GM18520 (cell line): ENCODE measurements around the gene CAST.
"Not testable (repeated sequence)": the region's sequence is repeated elsewhere in the genome, so short reads cannot be mapped to it uniquely, and the experiment has no call there.

Experiments used
- ATAC-seq: cut with Tn5 transposase; IDR thresholded peaks from one replicate; pipeline ENCODE4 v1.9.1; 2021; ENCODE audit not compliant: unreplicated experiment

The CAST gene, protein sequence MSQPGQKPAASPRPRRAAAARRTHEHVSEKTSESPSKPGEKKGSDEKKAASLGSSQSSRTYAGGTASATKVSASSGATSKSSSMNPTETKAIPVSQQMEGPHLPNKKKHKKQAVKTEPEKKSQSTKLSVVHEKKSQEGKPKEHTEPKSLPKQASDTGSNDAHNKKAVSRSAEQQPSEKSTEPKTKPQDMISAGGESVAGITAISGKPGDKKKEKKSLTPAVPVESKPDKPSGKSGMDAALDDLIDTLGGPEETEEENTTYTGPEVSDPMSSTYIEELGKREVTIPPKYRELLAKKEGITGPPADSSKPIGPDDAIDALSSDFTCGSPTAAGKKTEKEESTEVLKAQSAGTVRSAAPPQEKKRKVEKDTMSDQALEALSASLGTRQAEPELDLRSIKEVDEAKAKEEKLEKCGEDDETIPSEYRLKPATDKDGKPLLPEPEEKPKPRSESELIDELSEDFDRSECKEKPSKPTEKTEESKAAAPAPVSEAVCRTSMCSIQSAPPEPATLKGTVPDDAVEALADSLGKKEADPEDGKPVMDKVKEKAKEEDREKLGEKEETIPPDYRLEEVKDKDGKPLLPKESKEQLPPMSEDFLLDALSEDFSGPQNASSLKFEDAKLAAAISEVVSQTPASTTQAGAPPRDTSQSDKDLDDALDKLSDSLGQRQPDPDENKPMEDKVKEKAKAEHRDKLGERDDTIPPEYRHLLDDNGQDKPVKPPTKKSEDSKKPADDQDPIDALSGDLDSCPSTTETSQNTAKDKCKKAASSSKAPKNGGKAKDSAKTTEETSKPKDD

DNA sequence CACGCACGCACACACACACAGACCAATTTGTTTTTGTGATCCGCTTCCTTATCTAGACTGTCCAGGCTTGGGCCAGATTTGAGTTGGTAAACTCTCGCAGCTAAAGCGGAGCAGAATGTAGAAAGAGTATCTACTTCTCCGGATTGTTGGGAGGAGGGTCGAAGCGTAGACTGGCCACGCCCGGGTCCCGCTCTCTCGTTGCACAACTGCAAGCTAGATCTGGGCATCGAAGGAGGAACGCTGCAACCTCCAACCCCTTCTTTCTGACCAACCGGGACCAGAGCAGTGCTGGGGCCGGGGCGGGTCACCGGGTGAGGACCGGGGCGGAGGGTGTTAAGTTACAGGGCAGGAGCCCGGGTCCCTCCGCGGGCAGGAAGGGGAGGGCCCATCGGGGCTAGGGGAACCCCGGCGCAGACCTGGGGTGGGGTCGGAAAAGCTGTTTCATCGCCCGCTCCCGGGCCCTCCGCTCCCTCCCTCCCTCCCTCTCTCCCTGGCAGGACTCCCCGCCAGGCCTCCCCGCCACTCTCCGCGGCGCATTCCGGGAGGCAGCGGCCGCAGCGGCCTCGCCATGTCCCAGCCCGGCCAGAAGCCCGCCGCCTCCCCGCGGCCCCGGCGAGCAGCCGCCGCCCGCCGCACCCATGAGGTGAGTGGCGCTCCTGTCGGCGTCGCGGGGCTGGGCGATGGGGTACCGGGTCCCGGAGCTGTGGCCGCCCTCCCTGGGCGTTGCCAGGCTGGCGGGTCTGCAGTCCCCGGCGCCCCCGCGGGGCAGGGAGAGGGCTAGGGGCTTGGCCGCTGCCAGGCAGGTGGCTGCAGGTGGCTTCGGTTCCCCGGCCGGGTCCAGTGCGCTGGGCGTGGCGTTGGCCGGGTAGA, at the start of gene CAST:
TSS of gene CAST (plus strand) at position 522 of the 870 bp plus-strand sequence. CDS start at position 569, 47 bp downstream.
- ATAC-seq = peak; percentile 39

DNA sequence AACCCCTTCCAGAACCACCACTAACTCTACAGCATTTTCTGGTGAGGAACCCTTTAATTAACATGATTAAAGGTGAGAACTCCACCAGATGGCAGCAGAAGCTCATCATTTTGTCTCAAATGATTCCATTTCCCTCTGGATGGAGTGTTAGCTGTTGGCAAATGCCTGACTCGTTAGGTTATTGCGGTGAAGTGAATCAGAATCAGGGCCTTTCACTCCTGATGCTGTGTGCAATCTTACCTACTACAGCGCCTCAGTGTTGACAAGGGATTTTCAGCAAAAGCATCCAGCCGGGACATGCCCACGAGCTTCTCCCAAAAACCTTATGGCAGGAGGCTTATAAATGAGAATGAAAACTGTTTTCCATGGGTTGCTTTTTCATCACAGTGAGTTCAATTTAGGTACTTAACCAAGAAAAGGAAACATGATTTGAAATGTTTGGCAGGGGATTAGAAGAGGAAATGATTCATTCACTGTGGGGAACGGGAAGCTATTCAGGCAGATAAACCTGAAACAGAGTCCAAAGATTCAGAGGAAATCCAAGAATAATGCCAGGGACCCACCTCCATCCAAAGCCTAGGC, 48.0 kb upstream of the CAST start:
- no peak for ATAC-seq

DNA sequence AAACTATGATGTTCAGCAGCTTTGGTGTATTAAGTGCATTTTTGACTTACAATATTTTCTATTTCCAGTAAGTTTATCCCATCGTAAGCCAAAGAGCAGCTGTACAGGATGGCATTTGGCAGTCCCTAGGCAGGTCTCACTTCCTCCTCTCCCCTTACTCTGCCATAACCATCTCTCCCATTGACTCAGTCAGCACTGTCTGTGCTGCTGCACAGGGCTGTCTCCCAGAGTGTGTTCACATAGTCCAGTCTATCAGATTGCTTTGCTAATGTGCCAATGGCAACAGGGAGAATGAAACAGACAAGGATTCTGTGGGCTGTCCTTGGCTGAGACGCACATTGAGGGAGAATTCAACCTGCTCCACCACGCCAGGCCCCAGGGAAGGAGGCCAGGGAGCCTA, 47.0 kb upstream of the CAST start:
- no peak for ATAC-seq

DNA sequence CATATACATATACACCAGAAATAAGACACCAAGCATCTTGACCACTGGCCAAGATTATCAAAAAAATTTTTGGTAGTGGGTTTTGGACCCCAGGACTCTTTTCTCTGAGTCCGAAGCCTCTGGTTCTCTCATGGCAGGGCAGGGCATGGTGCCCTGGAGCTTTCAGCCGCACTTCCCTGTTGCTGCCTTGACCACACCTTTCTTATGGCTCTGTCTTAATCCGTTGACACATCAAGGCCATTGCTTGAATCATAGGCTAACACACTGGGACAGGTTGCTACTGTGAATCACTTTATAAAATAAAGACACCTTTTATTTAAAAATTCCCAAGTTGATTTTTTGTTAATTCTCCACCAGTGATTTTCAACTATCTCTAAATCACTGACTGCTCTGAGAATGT, 45.4 kb upstream of the CAST start:
- no peak for ATAC-seq

DNA sequence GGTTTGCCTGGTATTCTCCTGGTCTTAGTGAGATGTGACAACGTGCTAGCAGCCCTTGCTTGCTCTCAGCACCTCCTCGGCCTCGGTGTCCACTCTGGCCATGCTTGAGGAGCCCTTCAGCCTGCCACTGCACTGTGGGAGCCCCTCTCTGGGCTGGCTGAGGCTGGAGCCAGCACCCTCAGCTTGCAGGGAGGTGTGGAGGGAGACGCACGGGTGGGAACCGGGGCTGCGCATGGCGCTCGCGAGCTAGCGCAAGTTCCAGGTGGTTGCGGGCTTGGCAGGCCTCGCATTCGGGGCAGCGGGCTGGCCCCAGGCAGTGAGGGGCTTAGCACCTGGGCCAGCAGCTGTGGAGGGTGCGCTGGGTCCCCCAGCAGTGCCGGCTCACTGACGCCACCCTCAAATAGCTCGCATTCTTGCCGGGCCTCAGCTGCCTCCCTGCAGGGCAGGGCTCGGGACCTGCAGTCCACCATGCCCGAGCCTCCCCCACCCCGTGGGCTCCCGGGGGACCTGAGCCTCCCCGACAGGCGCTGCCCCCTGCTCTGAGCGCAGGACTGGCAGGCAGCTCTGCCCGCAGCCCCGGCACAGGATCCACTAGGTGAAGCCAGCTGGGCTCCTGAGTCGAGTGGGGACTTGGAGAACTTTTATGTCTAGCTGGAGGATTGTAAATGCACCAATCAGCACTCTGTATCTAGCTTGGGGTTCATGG, 43.7 kb upstream of the CAST start:
- ATAC-seq = not testable (repeated sequence)

DNA sequence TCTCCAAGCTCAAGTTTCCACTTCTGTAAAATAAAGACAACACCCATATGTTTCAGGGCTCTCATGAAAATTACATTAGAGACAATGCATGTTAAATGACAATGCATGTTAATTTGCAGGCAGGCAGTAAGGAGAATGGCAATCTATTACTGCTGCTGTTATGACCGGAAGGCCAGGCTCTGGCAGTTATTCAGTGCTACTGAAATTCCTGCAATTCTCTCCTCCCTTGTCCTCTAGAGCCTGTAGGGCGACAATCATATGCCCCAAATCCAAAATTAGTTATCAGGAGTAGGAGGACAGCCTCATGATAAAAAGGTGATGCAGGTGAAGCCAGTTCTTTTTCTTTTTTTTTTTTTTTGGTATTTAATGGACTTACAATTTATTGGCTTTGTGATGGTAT, 42.2 kb upstream of the CAST start:
- ATAC-seq = no peak

DNA sequence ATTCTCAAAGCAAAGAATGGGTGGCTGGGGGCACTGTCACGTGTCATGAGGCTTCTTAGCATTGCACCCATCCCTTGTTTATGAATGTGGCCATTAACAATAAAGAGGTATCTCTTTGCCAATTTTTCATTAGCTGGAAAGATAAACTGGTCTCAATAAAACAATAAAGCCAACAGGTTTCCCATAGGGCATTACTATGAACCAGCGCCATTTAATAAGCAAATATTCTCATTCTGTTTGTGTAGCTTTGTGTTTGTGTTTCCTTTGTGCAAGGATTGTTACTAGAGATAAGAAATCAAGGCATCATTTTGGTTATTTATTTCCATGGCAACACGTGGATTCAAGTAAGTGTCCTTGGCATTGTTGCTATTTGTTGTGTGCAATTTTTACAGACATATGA, 37.6 kb upstream of the CAST start:
- ATAC-seq = no peak

DNA sequence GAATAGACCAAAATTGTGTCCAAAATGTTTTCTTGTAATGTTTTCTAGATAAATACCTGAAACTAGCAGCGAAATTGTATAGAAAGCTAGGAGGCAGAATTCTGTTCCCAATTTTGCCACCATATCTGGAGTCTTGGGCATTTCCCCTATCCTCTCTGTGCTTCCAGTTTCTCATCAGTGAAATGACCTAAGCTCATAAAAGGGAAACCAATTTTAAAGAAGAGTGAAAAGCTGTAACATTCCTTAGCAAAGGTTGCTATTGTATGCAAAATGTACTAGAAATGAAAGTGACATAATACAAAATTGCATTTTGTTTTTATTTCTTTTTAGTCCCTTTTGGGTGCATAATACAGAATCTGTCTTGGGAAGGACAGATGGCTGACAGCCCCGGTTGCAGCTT, 36.8 kb upstream of the CAST start:
- ATAC-seq = no peak

DNA sequence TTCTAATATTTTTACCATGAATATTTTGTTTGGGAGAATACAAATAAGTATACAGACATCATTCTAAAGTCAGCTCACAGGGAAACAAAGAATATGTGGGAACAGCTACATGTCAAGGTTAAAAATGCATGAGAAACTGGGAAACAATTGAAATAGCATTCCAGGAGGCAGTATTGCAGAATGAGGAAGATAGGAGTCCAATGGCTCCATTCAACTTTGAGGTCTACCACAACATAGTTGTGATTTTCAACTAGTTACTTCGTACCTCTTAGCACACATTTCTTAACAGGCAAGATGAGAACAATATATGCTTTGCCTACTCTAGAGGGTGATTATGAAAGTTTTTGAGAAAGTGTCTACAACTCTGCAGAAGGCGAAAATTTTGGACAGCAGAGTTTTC, 35.2 kb upstream of the CAST start:
- no peak for ATAC-seq

DNA sequence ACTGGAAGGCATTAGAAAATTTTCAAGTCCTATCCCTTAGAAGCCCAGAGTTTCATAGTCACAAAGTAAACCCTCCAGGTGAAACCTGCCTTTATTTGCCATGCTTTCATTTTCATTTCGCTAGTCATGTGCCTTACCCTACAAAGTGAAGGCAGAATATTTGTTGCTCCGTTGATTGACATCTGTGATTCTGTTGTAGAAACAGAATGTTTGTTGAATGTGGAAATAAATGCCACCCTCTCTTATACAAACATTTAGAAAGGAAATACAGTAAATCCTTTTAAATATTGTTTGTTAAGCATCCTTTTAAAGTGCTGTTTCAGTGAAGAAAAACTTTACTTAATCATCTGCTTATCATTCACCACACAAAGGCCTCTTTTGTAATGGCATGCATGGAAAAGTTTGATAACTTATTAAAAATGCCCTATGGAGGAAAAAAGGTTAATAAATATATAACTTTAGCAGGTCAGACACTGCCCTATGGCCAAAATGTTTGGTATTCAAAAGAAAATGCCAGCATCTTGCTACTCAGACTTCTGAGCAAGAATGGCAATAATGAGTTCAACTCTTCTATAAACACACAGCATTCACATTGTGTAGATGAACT, 34.3 kb upstream of the CAST start:
- no peak for ATAC-seq

DNA sequence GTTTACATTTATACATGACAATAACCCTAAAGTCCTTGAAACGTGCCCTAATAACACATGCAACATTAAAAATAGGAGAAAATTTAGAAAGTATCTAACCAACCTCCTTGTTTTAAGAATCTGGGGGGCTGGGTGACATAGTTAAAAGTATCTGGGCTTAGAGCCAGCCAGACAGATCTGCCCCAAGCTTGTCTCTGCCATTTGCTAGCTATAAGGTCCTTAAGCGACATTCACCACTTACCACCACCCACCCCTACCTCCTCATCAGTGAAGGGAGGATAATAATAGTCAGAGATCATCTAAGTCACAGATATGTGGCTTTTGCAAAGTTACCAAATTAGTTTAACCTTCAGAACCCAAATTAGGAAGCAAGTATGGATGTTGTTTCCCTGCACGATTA, 33.8 kb upstream of the CAST start:
- no peak for ATAC-seq

DNA sequence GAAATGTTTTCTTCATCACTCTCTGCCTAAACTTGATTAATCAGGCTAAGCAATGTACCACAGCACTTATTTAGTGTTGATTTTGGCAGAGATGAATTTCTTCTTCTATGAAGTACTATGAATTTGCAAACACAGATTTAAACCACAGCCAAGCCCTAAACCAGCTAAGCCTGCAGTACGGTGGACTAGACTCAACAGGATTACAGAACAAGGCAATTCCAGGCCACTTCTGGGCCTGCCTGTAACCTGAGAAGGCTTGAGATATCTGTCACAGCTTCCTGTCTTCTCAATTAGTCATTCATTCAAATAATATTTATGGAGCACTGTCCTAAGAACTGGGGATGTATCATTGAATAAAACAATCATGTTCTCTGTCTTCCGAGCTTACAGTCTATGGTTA, 32.4 kb upstream of the CAST start:
- ATAC-seq = no peak

DNA sequence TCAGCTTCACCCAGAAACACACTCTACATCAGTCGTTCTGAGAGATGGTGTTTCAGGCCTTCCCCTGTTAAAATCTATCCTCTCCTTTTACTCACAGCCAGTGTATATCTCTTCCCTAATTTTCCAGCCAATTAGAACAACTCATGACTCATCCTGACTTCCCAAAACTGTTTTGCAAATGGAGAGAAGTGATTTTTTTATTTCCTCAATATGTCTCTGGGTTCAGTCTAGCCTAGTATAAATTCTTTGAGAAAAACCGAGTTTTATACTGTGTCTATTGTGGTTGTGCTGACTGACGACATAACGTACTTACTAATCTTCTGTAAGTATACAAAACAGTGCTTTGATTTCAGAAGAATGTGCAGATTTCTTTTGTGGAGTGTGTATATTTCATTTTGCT, 28.4 kb upstream of the CAST start:
- no peak for ATAC-seq

DNA sequence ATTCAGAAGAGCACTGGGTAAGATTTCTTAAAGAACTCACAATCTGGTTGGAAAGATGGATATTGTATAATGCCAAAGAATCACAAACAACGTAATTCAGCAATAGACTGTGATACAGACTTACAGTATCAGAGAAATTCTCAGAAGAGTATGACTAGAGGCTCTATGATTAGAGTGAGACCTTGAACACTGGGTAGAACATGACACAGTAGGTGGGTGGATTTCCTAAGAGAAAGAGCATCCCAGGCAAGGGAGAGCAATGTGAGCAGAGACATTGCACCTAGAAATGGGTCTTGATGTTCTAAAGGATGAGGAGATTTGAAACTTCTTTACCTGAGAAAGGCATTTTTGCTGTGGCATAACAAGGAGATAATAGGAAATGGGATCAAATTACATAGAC, 27.3 kb upstream of the CAST start:
- no peak for ATAC-seq

DNA sequence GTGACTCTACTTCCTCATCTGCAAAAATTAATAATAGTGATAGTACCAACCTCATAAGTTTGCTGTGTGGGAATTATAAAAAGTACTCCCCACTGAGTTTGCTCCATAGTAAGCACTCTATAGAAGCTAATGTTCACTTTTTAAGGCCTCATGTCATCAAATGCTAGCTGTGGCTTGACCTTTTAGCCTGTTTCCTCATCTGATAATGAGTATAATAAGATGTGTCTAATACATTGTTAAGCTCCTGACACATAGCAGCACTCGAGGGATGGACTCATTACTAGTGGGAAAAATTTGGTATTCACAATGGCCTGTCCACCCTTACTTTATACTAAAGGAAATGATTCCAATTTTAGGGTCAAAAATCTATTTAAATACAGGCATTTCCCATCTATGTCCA, 26.1 kb upstream of the CAST start:
- ATAC-seq = no peak

DNA sequence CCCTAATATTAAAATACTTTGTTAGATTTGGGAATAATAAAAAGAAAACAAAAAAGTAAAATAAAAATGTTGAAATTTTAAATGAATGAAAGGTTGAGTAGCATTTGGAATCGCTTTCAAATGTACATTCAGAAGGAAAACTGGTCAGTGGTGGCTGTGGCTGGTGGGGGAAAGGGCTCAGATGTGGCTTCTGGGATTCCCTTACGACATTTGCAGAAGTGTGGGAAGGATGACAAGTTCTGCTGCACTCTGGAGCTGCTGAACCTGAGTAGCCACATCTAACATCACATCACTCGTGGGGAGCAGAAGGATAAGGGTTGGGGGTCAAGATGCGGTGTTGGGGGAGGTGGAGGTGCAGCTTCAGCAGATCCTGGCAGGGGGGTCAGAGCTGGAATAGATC, 25.6 kb upstream of the CAST start:
- ATAC-seq = no peak

DNA sequence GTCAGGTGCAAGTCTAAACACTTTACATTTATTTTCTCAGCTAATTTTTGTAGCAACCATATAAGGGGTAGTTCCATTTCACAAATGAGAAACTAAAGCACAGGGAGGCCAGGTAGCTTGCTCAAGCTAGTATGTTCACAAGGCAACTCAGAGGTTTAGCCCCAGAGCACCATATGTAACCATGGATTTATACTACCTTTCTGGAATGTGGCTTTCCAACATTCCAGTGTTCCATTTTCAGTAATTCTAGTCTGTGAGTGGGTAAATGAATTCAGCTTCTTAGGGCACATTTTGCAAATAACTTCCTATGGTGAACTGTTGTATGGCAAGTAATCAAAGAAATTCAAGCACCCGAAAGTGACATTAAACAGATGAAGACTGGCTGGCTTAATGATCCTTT, 25.0 kb upstream of the CAST start:
- no peak for ATAC-seq

DNA sequence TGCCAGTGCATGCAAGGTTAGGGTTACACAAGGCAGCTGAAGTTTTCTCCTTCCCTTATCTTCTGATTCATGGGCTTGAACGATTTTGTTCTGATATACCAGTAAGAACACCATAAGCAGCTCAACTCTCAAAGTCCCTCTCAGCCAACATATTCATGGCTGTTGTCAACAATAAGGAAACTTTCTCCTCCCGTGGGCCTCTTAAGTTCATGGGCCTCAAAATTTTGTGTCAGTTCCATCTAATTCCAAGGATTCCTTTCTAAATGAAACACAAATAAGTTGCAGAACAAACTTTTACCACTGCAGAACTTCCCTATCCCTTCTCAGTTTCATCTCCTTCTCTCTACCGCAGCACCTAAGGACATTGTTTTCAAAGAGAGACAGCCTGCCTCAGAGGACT, 23.6 kb upstream of the CAST start:
- ATAC-seq = no peak

DNA sequence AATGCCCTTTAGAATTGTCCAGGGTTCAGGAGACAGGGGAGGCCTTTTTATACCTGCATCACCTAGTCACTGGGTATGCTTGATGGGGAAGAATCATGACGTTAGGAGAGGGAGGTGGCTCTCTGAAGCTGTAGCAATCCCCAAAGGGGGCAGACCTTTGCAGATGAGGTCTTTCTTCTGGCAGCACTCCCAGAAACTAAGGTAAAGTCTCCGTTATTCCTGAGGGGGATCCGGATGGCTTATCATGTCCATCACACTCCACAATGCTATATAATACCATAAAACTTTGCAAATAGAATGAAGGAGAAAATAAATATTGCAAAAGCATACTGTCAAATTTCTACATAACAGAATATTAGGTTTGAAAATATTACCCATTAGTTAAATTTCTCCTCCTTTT, 21.5 kb upstream of the CAST start:
- ATAC-seq = no peak
